T-cell (primary cell): ENCODE data around the gene S100PBP. TPM values are rescaled to one million over a fixed set of nuclear protein-coding genes. Genes with fewer than 3 reads are reported as not detected.
A peak's percentile ranks its signal among the peaks of the same experiment; 100 is the strongest.

Source experiments
- ATAC-seq, 4 experiments: fragments of 200-7000 bp in 3 of 4; fragments of 150-1000 bp in 1 of 4; cut with Tn5 transposase; replicated peaks in 1 of 4; 1 replicate in 3 of 4; 2 replicates in 1 of 4; pipeline ENCODE4 v1.10.0; 2021; ENCODE audit warnings: moderate library complexity in 3 of 4, mild to moderate bottlenecking in 2 of 4, moderate number of reproducible peaks in 1 of 4
- CTCF ChIA-PET, 2 donors: fragments of 300-600 bp; sonication (Branson Sonifier 250); formaldehyde crosslinking; loops; one replicate each; lab custom pipeline; 2022; ENCODE audit warnings: antibody characterized with exemption in 2 of 2; lab: Charles Lee
- POLR2A ChIA-PET, 2 donors: fragments of 300-600 bp; sonication (Branson Sonifier 250); formaldehyde crosslinking; loops; one replicate each; lab custom pipeline; 2022; ENCODE audit warnings: antibody characterized with exemption in 2 of 2; lab: Charles Lee
- DNase-seq, 35 experiments: peaks; one replicate each; pipeline versions ENCODE4 v3.0.0 to v3.0.0-alpha.2; 2013 to 2023
- H3K27ac ChIP-seq: one replicate; pipeline ENCODE4 v1.5.1; 2013; ENCODE audit warnings: low read length
- H3K27me3 ChIP-seq, 2 experiments: replicated peaks in 1 of 2; 1 replicate in 1 of 2; 2 replicates in 1 of 2; pipeline versions ENCODE4 v1.6.1 to v1.7.0; 2013; ENCODE audit warnings: low read length in 1 of 2, mixed read lengths in 1 of 2; ENCODE audit not compliant: control insufficient read depth in 2 of 2, insufficient read depth in 2 of 2; ENCODE audit errors: extremely low read depth in 1 of 2
- H3K36me3 ChIP-seq, 2 donors: 1 replicate in 1 of 2; 2 replicates in 1 of 2; pipeline versions ENCODE4 v1.6.1 to v1.7.0; 2013; ENCODE audit warnings: low read length in 1 of 2; ENCODE audit not compliant: control insufficient read depth in 2 of 2, insufficient read depth in 1 of 2; ENCODE audit errors: extremely low read depth in 1 of 2
- H3K4me1 ChIP-seq, 2 experiments: 1 replicate in 1 of 2; 2 replicates in 1 of 2; pipeline versions ENCODE4 v1.6.1 to v1.7.0; 2013; ENCODE audit warnings: low read length in 2 of 2, mixed read lengths in 1 of 2; ENCODE audit not compliant: insufficient read depth in 2 of 2, control insufficient read depth in 1 of 2; ENCODE audit errors: extremely low read depth in 1 of 2
- H3K4me3 ChIP-seq, 2 donors: 1 replicate in 1 of 2; 2 replicates in 1 of 2; pipeline versions ENCODE4 v1.5.1 to v1.7.0; 2013; ENCODE audit warnings: mild to moderate bottlenecking in 2 of 2, low read length in 1 of 2, moderate library complexity in 1 of 2; ENCODE audit not compliant: control insufficient read depth in 1 of 2; ENCODE audit errors: extremely low read depth in 1 of 2
- H3K9me3 ChIP-seq: 2 replicates; pipeline ENCODE4 v1.7.0; 2013
- H3K27ac Mint-ChIP-seq, 2 donors: one replicate each; pipeline ENCODE4 v1.8.0; 2020 to 2021; ENCODE audit warnings: mild to moderate bottlenecking in 2 of 2, mixed read lengths in 2 of 2
- H3K27me3 Mint-ChIP-seq, 2 donors: one replicate each; pipeline ENCODE4 v1.8.0; 2021 to 2022; ENCODE audit warnings: mixed read lengths in 2 of 2
- H3K36me3 Mint-ChIP-seq: one replicate; pipeline ENCODE4 v1.8.0; 2021; ENCODE audit warnings: mixed read lengths
- H3K4me1 Mint-ChIP-seq, 3 donors: one replicate each; pipeline ENCODE4 v1.8.0; 2020 to 2022; ENCODE audit warnings: mixed read lengths in 3 of 3, mild to moderate bottlenecking in 1 of 3
- H3K4me3 Mint-ChIP-seq, 3 donors: one replicate each; pipeline ENCODE4 v1.8.0; 2020 to 2022; ENCODE audit warnings: mild to moderate bottlenecking in 3 of 3, mixed read lengths in 3 of 3, moderate library complexity in 3 of 3
- H3K9me3 Mint-ChIP-seq, 3 donors: one replicate each; pipeline ENCODE4 v1.8.0; 2020 to 2022; ENCODE audit warnings: mixed read lengths in 3 of 3
- WGBS: methylation state at CpG from one replicate; pipeline ENCODE4 v1.1.5; 2013; ENCODE audit warnings: missing lambda C conversion rate; ENCODE audit not compliant: insufficient coverage; 5-methylcytosine and 5-hydroxymethylcytosine counted together
- total RNA-seq, 35 experiments: library from RNA in 6 of 35; stranded (reverse) in 6 of 35; fragments of 120-200 nt in 1 of 35; gene quantifications; one replicate each; pipeline versions ENCODE4 v1.2.1 to v1.2.4 and lab custom pipeline; 2013 to 2026

S100PBP gene
- total RNA-seq, 5 donors from 2014 or later (not counting 1 experiment from before 2014, with no cell fraction given), result 46.6 to 77.6 (median 63.6) TPM

DNA sequence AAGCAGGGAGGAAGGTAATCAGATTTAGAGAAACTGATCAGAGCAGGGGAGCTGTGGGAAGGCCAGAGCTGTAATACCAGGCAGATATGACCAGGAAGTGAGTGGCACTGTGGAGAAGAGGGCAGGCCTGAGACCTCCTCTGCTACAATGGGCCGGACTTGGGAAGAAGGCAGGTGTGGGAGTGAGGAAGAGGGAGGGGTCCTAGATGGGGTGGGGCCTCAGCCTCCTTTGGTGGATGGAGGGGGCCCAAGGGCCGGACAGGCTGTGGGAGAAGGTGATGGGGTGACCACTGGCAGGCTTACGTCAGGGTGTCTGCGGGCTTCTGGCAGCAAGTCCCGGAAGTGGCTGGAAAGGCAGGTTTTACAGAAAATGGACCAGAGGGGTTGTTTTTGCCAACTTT, 63.8 kb downstream of the S100PBP start:
- 81% methylated on average over 3 of the region's 5 CpGs for WGBS
- Mint-ChIP-seq H3K9me3 (no peaks in the 10 kb centered on the region), H3K4me3 (no peak overlapping the region), H3K27ac (no peak overlapping the region), H3K4me1 (peaks cover 2 to 7% (median 6%) of the 10 kb centered on the region in 3 donors), H3K36me3 (no peaks in the 10 kb centered on the region), H3K27me3 (peaks cover 41 to 48% of the 10 kb centered on the region in 2 donors)
- Histone ChIP-seq H3K27me3 (peaks cover 3 to 69% of the 10 kb centered on the region in 2 experiments), H3K4me3 (no peak overlapping the region), H3K27ac (no peak overlapping the region), H3K9me3 (no peaks in the 10 kb centered on the region), H3K4me1 (peaks cover 0 to 9% of the 10 kb centered on the region in 2 experiments), H3K36me3 (no peaks in the 10 kb centered on the region)
- CTCF ChIA-PET, result no interaction called here
- no peak for DNase-seq
- POLR2A ChIA-PET, result no interaction called here
- peak in 1 of 4 experiments; percentile 25 for ATAC-seq

DNA sequence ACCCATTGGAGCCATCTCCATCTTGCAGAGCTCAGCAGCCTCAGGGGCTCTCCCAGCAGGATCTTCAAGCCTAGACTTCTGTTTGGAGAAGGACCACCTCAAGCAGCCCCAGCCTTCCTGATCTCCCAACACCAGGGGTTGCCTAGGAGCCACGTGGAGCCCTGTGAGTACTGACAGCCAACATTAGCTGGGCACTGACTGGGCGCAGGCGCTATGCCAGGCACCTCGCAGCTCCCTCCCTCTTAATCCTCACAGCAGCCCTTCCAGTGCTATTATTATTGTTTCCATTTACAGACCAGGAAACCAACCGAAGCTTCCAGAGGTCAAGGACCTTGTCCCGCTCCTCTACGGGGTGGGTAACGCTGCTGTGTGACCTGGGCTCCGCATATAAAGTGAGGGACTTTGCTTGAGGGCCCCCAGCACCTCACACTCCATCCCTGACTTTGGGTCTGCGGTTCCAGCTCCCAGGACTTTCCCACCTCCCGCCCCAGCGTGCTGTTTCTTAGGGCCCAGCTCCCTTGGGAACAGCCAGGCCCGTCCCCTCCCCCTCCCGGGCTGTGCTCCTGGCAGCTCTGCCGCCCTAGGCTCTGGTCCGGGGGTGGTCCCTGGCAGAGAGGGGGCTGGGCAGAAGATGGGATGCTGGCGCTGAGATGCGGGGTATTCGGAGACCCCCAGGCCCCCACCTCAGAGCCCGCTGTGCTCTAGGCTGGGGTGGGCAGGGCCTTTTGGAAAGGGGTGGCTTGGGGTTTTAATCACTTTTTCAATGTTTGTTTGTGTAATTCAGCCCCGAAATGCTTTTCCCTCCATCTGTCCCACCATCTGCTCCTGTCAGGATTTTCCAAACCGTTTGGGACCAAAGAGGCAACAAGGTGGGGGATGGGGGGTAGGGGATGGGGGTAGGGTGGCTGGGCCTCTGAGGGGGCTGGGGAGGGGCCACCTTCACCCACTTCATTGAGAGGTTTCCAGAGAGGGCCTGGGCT, 64.7 kb downstream of the S100PBP start:
- Histone ChIP-seq H3K27ac (no peak overlapping the region), H3K27me3 (peaks cover 4 to 70% of the 10 kb centered on the region in 2 experiments), H3K9me3 (no peaks in the 10 kb centered on the region), H3K36me3 (no peaks in the 10 kb centered on the region), H3K4me3 (no peak overlapping the region), H3K4me1 (peaks cover 0 to 9% of the 10 kb centered on the region in 2 experiments)
- Mint-ChIP-seq H3K9me3 (no peaks in the 10 kb centered on the region), H3K4me1 (peaks cover 1 to 9% (median 7%) of the 10 kb centered on the region in 3 donors), H3K4me3 (no peak overlapping the region), H3K27me3 (peaks cover 47% of the 10 kb centered on the region in 2 donors), H3K36me3 (no peaks in the 10 kb centered on the region), H3K27ac (no peak overlapping the region)
- ATAC-seq (no peak), DNase-seq (no peak)
- CTCF ChIA-PET, result no interaction called here
- POLR2A ChIA-PET, result no interaction called here
- 57% methylated on average over 10 of the region's 22 CpGs for WGBS

DNA sequence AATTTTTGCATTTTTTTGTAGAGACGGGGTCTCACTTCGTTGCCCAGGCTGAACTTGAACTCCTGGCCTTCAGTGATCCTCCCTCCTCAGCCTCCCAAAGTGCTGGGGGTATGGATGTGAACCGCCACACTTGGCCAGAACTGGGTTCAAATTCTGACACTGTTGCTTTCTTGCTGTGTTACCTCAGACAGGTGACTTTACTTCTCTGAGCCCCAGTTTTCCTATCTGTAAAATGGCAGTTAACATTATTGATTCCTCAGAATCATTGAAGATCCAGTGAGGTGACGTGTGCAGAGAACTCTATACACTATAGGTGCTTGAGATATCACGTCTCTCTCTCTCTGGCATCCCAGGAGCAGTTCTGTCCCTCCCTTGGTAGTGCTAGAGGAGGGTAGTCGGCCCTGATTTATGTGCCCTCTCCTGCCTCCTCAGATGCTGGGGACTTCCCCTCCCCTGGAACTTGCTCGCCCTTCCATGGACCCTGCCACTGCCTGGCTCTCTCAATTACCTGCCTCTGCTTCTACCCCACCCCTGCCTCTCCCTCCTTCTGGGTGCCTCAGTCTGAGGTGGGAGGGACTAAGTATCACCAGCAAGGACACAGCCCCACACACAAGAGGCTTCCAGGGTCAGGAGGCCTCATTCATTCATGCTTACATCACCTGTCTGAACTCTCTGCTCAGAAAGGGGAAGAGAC, 66.0 kb downstream of the S100PBP start:
- CTCF ChIA-PET, result interaction anchor here in 1 of 2 donors (0.6 kb wide), 1 partner anchor 928 kb away, joined by 3 read pairs; no protein-coding TSS in a partner anchor
- no peak overlapping the region for H3K4me3 Mint-ChIP-seq
- H3K36me3 Mint-ChIP-seq, result no peaks in the 10 kb centered on the region
- no peaks in the 10 kb centered on the region for H3K36me3 ChIP-seq
- DNase-seq, result no peak
- H3K27ac ChIP-seq, result no peak overlapping the region
- H3K27me3 Mint-ChIP-seq, result peaks cover 50 to 51% of the 10 kb centered on the region in 2 donors
- H3K27me3 ChIP-seq, result peaks cover 8 to 70% of the 10 kb centered on the region in 2 experiments
- 100% methylated on average over 1 of the region's 7 CpGs for WGBS
- H3K4me1 ChIP-seq, result peaks cover 0 to 9% of the 10 kb centered on the region in 2 experiments
- H3K27ac Mint-ChIP-seq, result no peak overlapping the region
- peaks cover 1 to 10% (median 7%) of the 10 kb centered on the region in 3 donors for H3K4me1 Mint-ChIP-seq
- no peaks in the 10 kb centered on the region for H3K9me3 ChIP-seq
- H3K4me3 ChIP-seq, result no peak overlapping the region
- ATAC-seq, result no peak
- H3K9me3 Mint-ChIP-seq, result no peaks in the 10 kb centered on the region
- POLR2A ChIA-PET, result no interaction called here

DNA sequence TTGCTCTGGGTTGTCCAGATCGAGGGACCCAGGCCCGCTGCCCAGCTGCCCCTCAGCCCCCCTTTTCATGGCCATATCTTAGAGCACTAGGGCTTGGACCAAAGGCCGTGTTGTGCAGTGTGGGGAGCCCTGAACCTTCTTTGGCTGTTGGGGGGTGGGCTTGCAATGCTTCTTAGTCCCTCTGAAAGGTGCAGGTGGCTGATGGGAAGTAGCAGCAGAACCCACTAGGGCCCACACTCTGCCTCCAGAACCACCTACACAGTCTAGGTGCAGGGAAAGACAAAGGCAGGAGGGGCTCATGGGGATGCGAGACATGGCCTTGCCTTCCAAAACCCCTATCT, 66.5 kb downstream of the S100PBP start:
- no peak overlapping the region for H3K27ac ChIP-seq
- no peaks in the 10 kb centered on the region for H3K9me3 ChIP-seq
- WGBS, result 20% methylated on average over 1 of the region's 4 CpGs
- Mint-ChIP-seq H3K9me3 (no peaks in the 10 kb centered on the region), H3K36me3 (no peaks in the 10 kb centered on the region), H3K27ac (no peak overlapping the region), H3K4me1 (peaks cover 1 to 10% (median 7%) of the 10 kb centered on the region in 3 donors), H3K27me3 (peaks cover 55 to 56% of the 10 kb centered on the region in 2 donors), H3K4me3 (no peak overlapping the region)
- H3K36me3 ChIP-seq, result no peaks in the 10 kb centered on the region
- H3K27me3 ChIP-seq, result peaks cover 8 to 70% of the 10 kb centered on the region in 2 experiments
- DNase-seq, result no peak
- ChIA-PET CTCF (no interaction called here), POLR2A (no interaction called here)
- no peak overlapping the region for H3K4me3 ChIP-seq
- no peak for ATAC-seq
- H3K4me1 ChIP-seq, result peaks cover 0 to 9% of the 10 kb centered on the region in 2 experiments

DNA sequence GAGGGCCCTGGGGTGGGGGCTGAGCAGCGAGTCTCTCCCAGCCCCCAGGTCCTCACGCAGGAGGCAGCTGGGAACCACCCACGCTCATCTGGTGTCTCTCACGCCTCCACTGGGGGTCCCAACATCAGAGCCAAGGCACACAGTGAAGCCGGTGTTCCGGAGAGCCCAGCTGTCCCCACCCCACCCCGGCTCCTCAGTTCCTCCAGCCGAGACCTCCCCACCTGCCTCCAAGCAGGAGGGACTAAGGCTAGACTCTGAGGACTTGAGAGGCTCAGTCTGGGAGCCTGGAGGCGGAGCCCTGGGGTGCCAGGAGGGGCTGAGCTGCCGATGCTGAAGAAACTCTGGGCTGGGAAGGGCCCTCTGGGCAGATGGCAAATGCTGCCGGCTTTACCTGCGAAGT, 67.3 kb downstream of the S100PBP start:
- Mint-ChIP-seq H3K9me3 (no peaks in the 10 kb centered on the region), H3K4me3 (no peak overlapping the region), H3K27me3 (peaks cover 61 to 62% of the 10 kb centered on the region in 2 donors), H3K36me3 (no peaks in the 10 kb centered on the region), H3K27ac (no peak overlapping the region), H3K4me1 (peaks cover 1 to 10% (median 7%) of the 10 kb centered on the region in 3 donors)
- Histone ChIP-seq H3K27ac (no peak overlapping the region), H3K27me3 (peaks cover 8 to 72% of the 10 kb centered on the region in 2 experiments), H3K9me3 (no peaks in the 10 kb centered on the region), H3K4me1 (peaks cover 0 to 9% of the 10 kb centered on the region in 2 experiments), H3K36me3 (no peaks in the 10 kb centered on the region), H3K4me3 (no peak overlapping the region)
- 46% methylated on average over 11 of the region's 12 CpGs for WGBS
- no peak for ATAC-seq
- no peak for DNase-seq
- ChIA-PET POLR2A (no interaction called here), CTCF (no interaction called here)

DNA sequence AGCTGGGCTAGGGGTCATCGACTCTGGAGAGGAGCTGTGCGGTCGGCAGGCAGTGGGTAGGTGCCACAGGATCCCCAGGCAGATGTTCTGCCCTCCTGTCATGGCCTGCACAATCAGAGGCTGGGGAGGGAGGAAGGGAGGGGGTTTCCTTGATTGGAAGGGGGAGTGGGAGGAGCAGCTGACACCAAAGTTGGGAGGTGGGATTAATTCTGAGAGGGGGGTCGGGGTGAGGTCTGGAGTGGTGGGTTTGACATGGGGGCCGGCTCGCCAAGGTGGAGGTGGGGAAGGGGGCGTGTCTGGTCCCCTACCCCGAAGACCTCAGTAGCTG, 68.2 kb downstream of the S100PBP start:
- Histone ChIP-seq H3K36me3 (no peaks in the 10 kb centered on the region), H3K4me1 (peaks cover 0 to 9% of the 10 kb centered on the region in 2 experiments), H3K9me3 (no peaks in the 10 kb centered on the region), H3K4me3 (no peak overlapping the region), H3K27me3 (peaks cover 8 to 78% of the 10 kb centered on the region in 2 experiments), H3K27ac (no peak overlapping the region)
- ATAC-seq (no peak), DNase-seq (no peak)
- no peaks in the 10 kb centered on the region for H3K36me3 Mint-ChIP-seq
- POLR2A ChIA-PET, result no interaction called here
- WGBS, result 29% methylated on average over 8 of the region's 8 CpGs
- H3K4me1 Mint-ChIP-seq, result peaks cover 1 to 10% (median 7%) of the 10 kb centered on the region in 3 donors
- CTCF ChIA-PET, result no interaction called here
- peak overlapping the region in 1 of 3 donors; percentile 65 for H3K4me3 Mint-ChIP-seq
- H3K9me3 Mint-ChIP-seq, result no peaks in the 10 kb centered on the region
- peaks cover 70 to 71% of the 10 kb centered on the region in 2 donors for H3K27me3 Mint-ChIP-seq
- no peak overlapping the region for H3K27ac Mint-ChIP-seq
